GM20431 (cell line): Measurements from ENCODE around the gene ZCCHC24.

Experiments used
- in situ Hi-C: fragments of 300-500 bp; cut with MseI, MboI; formaldehyde crosslinking; loops from one replicate; pipeline ENCODE4 v1.15.0; 2020; ENCODE audit warnings: low sequenced_read_pairs; ENCODE audit not compliant: unreplicated experiment

ZCCHC24 gene

DNA sequence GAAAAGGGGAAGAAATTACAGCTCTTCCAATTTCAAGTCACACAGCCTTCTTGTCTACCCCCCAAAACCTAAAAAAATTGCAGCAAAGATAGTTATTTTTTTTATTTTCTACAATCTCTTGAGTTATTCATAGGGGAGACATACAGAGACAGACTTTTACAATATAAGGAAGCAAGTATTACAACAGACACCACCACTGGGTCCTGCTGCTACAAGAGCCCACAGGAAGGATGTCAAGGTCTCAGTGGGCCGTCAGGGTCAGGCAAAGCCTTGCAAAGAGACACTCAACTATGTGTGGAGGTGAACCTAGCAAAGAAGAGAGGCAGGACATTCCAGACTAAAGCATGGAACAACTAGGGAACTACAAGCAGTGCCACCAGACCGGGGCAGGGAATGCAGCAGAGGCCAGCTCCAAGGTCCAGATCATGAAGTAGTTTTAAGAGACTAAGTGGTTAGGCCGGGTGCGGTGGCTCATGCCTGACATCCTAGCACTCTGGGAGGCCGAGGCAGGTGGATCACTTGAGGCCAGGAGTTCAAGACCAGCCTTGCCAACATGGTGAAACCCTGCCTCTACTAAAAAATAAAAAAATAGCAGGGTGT lies 28.2 kb upstream of the ZCCHC24 start:
- in situ Hi-C loops, result no loop called here

DNA sequence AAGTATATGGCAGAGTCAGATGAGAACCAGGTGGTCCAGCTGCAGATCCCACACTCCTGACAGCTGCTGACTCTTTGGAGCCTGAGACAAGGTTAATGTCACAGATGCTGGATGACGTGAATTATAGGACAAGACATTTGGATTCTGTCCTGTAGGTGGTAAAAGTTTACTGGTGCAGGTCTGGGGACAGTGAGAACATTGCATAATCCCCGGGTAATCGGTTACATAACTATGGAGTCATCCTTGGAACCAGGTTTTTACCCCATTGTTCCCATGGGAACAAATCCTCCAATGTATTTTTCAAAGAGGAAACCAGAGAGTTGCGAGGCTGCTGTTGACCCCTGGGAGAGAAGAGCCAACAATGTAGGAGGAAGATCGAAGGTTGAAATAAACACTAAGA lies 27.5 kb upstream of the ZCCHC24 start:
- in situ Hi-C loops, result no loop called here

DNA sequence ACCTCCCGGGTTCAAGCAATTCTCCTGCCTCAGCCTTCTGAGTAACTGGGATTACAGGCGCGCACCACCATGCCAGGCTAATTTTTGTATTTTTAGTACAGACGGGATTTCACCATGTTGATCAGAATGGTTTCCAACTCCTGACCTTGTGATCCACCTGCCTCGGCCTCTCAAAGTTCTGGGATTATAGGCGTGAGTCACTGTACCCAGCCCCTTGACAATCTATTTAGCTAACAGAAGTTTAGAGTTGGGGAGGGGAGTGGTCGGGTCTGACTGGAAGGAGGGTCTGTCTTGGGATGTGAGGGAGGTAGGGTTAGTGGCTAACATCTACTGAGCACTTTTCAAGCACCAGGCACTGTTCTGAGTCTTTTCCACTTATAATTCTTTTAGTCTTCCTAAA lies 27.0 kb upstream of the ZCCHC24 start:
- in situ Hi-C loops, result no loop called here

DNA sequence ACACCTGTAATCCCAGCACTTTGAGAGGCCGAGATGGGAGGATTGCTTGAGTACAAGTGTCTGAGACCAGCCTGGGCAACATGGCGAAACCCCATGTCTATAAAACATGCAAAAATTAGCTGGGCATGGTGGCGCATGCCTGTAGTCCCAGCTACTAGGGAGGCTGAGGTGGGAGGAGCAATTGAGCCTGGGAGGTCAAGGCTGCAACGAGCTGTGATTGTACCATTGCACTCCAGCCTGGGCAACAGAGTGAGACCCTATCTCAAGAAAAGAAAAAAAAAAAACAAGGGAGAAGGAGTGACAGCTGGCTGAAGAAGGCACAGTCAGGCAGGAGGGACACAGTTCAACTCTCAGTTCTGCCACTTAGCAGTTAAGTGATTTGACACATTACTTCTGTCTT lies 26.4 kb upstream of the ZCCHC24 start:
- in situ Hi-C loops, result no loop called here

- in situ Hi-C loops, result no loop called here
Observed at GRCh38 chr10:79470096-79470495, 24.7 kb upstream of the ZCCHC24 start.

DNA sequence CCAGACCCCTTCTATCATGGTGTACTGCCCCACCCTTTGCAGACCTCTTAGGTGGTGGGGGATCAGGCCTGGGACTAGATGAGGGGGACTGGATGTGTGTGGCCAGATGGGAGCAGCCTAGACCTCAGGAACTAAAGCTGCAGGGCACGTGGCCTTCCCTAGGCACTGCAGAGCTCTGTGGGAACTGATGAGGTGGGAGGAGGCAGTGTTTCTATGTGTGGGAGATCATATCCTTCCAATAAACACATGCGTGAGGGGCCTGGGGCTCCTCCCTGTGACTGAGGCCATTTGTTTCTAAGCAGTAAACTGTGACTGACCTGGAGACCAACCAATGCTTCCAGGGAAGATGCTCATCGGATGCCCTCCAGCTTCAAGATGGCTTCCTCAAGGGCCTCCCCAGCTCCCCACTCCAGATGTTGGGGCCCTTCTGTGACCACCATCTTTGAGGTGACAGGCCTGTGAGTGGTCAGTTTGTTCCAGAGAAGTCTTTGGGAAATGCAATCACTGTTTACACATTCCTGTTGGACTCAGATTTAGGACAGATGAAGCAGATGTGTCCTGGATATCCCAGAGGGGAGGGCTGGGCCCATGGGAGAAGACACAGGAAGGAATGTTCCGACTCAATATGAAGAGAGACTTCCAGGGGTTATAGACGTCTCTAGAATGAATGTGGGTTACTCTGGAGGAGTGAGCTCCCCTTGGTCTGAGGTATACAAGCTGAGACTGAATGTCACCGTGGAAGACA lies 23.6 kb upstream of the ZCCHC24 start:
- in situ Hi-C loops, result loop anchor here (10.0 kb wide), 1 partner anchor 94 kb away; no protein-coding TSS in a partner anchor

GRCh38 chr10:79468015-79468560 lies 22.7 kb upstream of the ZCCHC24 start:
- in situ Hi-C loops, result loop anchor here (10.0 kb wide), 1 partner anchor 93 kb away; no protein-coding TSS in a partner anchor

- in situ Hi-C loops, result loop anchor here (10.0 kb wide), 1 partner anchor 91 kb away; no protein-coding TSS in a partner anchor
Observed at GRCh38 chr10:79465341-79465740, 19.9 kb upstream of the ZCCHC24 start.

GRCh38 chr10:79463578-79464496 lies 18.4 kb upstream of the ZCCHC24 start:
- in situ Hi-C loops, result loop anchor here (10.0 kb wide), 1 partner anchor 89 kb away; no protein-coding TSS in a partner anchor

GRCh38 chr10:79460687-79461086 lies 15.3 kb upstream of the ZCCHC24 start:
- in situ Hi-C loops, result loop anchor here (10.0 kb wide), 1 partner anchor 86 kb away; no protein-coding TSS in a partner anchor

- in situ Hi-C loops, result no loop called here
Observed at GRCh38 chr10:79459243-79459642, 13.8 kb upstream of the ZCCHC24 start.

GRCh38 chr10:79458483-79458882 lies 13.1 kb upstream of the ZCCHC24 start:
- in situ Hi-C loops, result no loop called here

DNA sequence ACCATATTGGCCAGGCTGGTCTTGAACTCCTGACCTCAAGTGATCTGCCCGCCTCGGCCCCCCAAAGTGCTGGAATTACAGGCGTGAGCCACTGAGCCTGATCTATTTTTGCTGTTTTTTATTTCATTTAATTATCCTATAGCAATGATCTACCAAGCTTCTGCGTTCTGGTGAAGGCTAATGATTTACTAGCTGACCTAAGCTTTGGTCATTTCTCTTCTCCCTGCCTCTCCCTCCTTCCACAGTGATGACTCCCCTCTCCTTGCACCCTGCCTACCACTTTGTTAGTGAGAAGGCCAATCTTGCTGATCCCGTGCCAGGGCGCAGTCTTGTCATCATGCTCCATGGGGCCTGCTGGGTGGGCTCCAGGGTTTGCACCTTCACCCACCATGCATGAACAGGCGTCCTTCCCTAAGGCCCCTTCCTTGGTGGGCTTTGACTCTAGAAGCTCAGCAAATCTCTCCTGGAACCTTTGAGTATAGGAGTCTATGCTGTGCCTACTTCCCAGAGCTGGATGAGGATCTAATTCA lies 11.9 kb upstream of the ZCCHC24 start:
- in situ Hi-C loops, result no loop called here

DNA sequence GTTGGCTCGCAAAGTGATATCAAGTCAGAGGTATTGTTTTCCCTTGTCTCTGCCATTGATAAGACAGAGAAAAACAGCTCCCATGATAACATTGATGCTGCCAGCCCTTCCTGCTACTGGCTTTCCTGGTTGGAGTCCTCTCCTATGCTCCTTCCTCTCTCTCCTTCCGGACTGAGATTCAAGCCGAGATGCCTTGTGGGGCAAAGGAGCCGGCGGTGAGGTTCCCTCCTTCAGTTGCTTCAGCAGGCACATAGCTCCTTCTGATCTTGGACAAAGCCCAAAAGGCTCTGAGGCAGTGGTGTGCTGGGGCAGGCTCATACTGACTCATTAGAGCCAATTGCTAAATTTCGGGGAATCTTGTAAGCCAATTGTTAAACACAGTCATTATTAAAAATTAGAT lies 8.8 kb upstream of the ZCCHC24 start:
- in situ Hi-C loops, result no loop called here

DNA sequence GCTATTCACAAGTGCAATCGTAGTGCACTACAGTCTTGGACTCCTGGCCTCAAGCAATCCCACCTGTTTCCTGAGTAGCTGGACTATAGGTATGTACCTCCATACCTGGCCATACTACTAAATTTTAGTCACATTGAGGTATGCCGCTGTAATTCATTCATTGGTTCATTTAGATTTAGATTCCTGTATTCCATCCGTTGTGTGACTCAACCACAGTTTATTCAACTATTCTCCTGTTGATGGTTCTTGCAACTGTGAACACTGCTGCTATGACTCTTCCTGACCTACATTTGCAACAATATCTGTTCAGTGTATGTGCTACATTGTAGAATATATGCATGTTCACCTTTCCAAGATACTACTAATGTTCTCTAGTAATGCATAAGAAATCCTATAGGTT lies 8.0 kb upstream of the ZCCHC24 start:
- in situ Hi-C loops, result no loop called here

DNA sequence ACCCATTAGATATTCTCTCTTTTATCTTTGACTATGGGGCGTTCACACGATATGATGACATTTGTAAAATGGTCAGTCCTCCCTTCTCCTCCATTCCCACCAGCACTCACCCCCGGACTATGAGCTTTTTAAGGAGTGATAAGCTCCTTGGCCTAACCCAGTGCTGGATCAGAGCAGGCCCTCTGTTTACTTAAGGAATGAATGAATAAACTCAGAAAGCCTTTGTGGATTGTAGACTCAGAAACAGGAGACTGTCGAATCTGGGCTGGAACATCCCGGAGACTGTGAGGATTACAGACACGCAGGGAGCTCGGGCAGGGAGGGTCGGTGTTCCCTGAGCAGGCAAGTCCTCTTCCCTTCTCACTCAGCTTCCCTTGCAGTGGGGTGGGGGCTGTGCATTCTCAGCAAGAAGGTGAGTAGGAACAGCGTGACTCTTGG lies 6.8 kb upstream of the ZCCHC24 start:
- in situ Hi-C loops, result no loop called here

GRCh38 chr10:79451046-79451699 lies 5.7 kb upstream of the ZCCHC24 start:
- in situ Hi-C loops, result no loop called here

DNA sequence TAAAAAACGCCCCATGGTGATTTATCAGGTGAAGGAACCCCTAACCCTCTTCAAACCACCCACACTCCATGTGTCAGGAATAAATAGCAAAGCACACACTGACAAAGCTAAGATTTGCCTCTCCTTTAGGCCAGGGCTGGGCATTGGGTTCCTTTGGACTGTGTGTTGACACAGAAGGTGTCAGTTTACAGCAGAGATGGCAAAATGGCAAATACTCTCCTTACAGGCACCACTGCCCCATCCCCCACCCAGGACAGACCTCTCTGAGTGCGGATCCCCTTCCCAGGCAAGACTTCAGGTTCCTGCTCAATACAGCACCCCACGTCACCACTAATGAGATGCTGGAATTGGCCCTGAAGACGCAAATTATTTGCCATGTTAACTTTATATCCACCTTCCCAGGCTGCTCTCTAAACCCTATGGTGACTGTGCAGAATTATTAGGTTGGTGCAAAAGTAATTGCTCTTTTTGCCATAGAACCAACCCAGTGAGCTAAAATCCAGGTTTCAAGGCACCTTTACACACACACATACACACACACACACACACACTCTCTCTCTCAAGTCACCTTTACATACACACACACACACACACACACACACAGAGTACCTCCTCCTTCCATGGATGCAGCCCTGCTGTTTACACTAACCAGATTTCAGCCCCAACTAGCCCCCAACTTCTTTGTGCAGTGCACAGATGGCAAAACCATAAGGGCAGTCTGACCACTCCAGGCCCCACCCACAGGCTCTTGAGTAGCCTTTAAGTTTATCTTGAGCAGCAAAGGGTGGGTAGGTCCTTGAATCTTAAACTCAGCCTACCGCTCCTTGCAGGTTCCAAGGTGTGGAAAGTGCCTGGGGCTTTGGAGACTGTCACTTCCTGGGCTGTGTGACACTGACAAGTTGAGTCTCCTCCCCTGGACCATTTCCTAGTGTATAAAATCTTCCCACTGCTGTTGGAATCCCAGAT lies 4.0 kb upstream of the ZCCHC24 start:
- in situ Hi-C loops, result no loop called here

GRCh38 chr10:79448732-79449049 lies 3.3 kb upstream of the ZCCHC24 start:
- in situ Hi-C loops, result no loop called here
